Fibroblast of lung (primary cell): ENCODE data around the gene CCDC78.

ENCODE experiments used
- CTCF ChIP-seq, 2 donors: IDR thresholded peaks in 1 of 2; conservative IDR thresholded peaks in 1 of 2; 1 replicate in 1 of 2; 2 replicates in 1 of 2; pipeline ENCODE4 v1.5.1; 2011 to 2012; ENCODE audit warnings: low read length in 2 of 2, control low read depth in 1 of 2, inconsistent platforms in 1 of 2, low read depth in 1 of 2, mild to moderate bottlenecking in 1 of 2
- EZH2 ChIP-seq: IDR thresholded peaks from 2 replicates; pipeline ENCODE4 v1.5.1; 2012; ENCODE audit warnings: low read length, control low read depth, mild to moderate bottlenecking; ENCODE audit errors: missing control alignments

DNA sequence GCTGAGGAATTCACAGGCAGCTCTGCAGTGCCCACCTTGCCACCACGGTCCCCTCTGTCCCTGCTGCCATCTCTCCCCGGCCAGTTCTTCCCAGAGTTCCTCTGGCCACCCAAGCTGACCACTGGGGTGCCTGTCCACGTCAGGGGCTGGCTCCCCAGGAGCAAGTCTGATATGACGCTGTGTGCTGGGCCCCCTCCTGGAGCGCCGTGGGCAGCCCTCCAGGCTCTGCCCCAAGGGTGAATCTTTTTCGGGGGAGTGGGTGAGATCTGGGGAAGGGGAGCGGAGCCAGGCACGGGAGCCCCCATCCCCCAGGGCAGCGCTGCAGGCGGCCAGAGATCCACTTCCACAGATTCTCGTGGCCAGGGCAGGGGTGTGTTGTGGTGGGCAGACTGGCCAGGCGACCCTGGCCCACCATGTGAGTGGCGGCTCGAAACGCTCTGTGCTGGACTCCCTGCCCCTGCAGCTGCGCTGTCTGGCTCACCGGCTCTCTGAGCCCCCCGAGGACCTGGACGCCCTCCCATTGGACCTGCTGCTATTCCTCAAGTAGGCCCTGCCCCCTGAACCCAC lies 38.0 kb upstream of the CCDC78 start:
- TF ChIP-seq CTCF (conservative IDR thresholded peaks at IDR 0.05 in 1 of 2, IDR thresholded peaks at IDR 0.05 in 1 of 2; ENCODE audit: low read depth in 1 of 2, low read length in 2 of 2): no peak
- no peak for TF ChIP-seq EZH2
